IMR-90 (cell line): Measurements from ENCODE around the gene VEGFA. TPM values are rescaled to one million over a fixed set of nuclear protein-coding genes. Genes with fewer than 3 reads are reported as not detected.

Experiments
- ATAC-seq: fragments of 200-7000 bp; cut with Tn5 transposase; 2 replicates; pipeline ENCODE4 v1.9.1; 2020; ENCODE audit warnings: low read depth, mild to moderate bottlenecking, moderate library complexity
- BruUV-seq: library from RNA; stranded (reverse); fragments of 400-500 nt; replicated peaks from 2 replicates; lab custom pipeline; 2021; lab: Mats Ljungman, UMichigan
- CTCF ChIA-PET: fragments of 300-600 bp; formaldehyde crosslinking; extraction: SDS; loops from one replicate; lab custom pipeline; 2021; ENCODE audit warnings: antibody characterized with exemption; lab: Yijun Ruan, JAX
- POLR2A ChIA-PET: fragments of 300-600 bp; sonication (Branson Sonifier 250); formaldehyde crosslinking; loops from one replicate; lab custom pipeline; 2022; ENCODE audit warnings: antibody characterized with exemption; ENCODE audit not compliant: unreplicated experiment; lab: Charles Lee
- DNase-seq: peaks from one replicate; pipeline ENCODE4 v3.0.0; 2013
- H2AFZ ChIP-seq: replicated peaks from 2 replicates; pipeline ENCODE3; 2013; ENCODE audit warnings: low read length, mild to moderate bottlenecking; ENCODE audit not compliant: poor library complexity
- H2AK5ac ChIP-seq: 2 replicates; pipeline ENCODE4 v1.6.1; 2013; ENCODE audit warnings: low read depth, low read length, inconsistent platforms
- H2AK9ac ChIP-seq: replicated peaks from 2 replicates; pipeline ENCODE3; 2013; ENCODE audit warnings: mild to moderate bottlenecking, low read depth, low read length, moderate library complexity; ENCODE audit not compliant: poor library complexity
- H2BK120ac ChIP-seq: 2 replicates; pipeline ENCODE4 v1.6.1; 2013; ENCODE audit warnings: low read depth, low read length, inconsistent platforms
- H2BK15ac ChIP-seq: 3 replicates; pipeline ENCODE4 v1.6.1; 2013; ENCODE audit warnings: low read depth, low read length, inconsistent platforms
- H2BK20ac ChIP-seq: 2 replicates; pipeline ENCODE4 v1.6.1; 2013; ENCODE audit warnings: low read depth, mild to moderate bottlenecking, inconsistent platforms, low read length, moderate library complexity
- H2BK5ac ChIP-seq: 2 replicates; pipeline ENCODE4 v1.6.1; 2013; ENCODE audit warnings: mild to moderate bottlenecking, low read depth, low read length, inconsistent platforms; ENCODE audit not compliant: poor library complexity, severe bottlenecking
- H3K14ac ChIP-seq: replicated peaks from 2 replicates; pipeline ENCODE4 v1.6.1; 2013; ENCODE audit warnings: low read depth, low read length, inconsistent platforms
- H3K18ac ChIP-seq: 2 replicates; pipeline ENCODE4 v1.6.1; 2013; ENCODE audit warnings: low read depth, low read length, control low read depth
- H3K23ac ChIP-seq: 2 replicates; pipeline ENCODE4 v1.6.1; 2013; ENCODE audit warnings: low read depth, low read length, inconsistent platforms
- H3K27ac ChIP-seq: 2 replicates; pipeline ENCODE4 v1.5.1; 2013; ENCODE audit warnings: mild to moderate bottlenecking, control low read depth, low read length; ENCODE audit not compliant: insufficient read depth
- H3K27me3 ChIP-seq: 2 replicates; pipeline ENCODE4 v1.6.1; 2013; ENCODE audit warnings: low read length; ENCODE audit not compliant: control insufficient read depth, insufficient read depth
- H3K36me3 ChIP-seq: 2 replicates; pipeline ENCODE4 v1.6.1; 2013; ENCODE audit warnings: low read length, mixed read lengths; ENCODE audit not compliant: control insufficient read depth, insufficient read depth
- H3K4ac ChIP-seq: 2 replicates; pipeline ENCODE4 v1.6.1; 2013; ENCODE audit warnings: low read depth, low read length, inconsistent platforms
- H3K4me1 ChIP-seq: 2 replicates; pipeline ENCODE4 v1.6.1; 2013; ENCODE audit warnings: low read length, mixed read lengths; ENCODE audit not compliant: control insufficient read depth, insufficient read depth
- H3K4me2 ChIP-seq: 2 replicates; pipeline ENCODE4 v1.6.1; 2013; ENCODE audit warnings: low read depth, mild to moderate bottlenecking, control low read depth, low read length, moderate library complexity
- H3K4me3 ChIP-seq: 2 replicates; pipeline ENCODE4 v1.5.1; 2013; ENCODE audit warnings: low read depth, mild to moderate bottlenecking, control low read depth, low read length, moderate library complexity; ENCODE audit not compliant: insufficient read depth
- H3K56ac ChIP-seq: 2 replicates; pipeline ENCODE4 v1.6.1; 2013; ENCODE audit warnings: low read length, inconsistent platforms; ENCODE audit not compliant: insufficient read depth; ENCODE audit errors: extremely low read depth
- H3K79me1 ChIP-seq, 2 experiments: 2 replicates each; pipeline ENCODE4 v1.6.1; 2013; ENCODE audit warnings: low read length in 2 of 2, inconsistent platforms in 1 of 2, low read depth in 1 of 2
- H3K9ac ChIP-seq: 2 replicates; pipeline ENCODE4 v1.6.1; 2013; ENCODE audit warnings: low read depth, low read length, control low read depth
- H3K9me1 ChIP-seq: 2 replicates; pipeline ENCODE4 v1.6.1; 2013; ENCODE audit warnings: low read length, inconsistent platforms; ENCODE audit not compliant: insufficient read depth
- H3K9me3 ChIP-seq: 2 replicates; pipeline ENCODE4 v1.6.1; 2013; ENCODE audit warnings: low read length; ENCODE audit not compliant: control insufficient read depth, insufficient read depth
- H4K20me1 ChIP-seq: 2 replicates; pipeline ENCODE4 v1.6.1; 2013; ENCODE audit warnings: low read length, inconsistent platforms; ENCODE audit not compliant: insufficient read depth
- H4K5ac ChIP-seq: 2 replicates; pipeline ENCODE4 v1.6.1; 2013; ENCODE audit warnings: mild to moderate bottlenecking, low read depth, low read length, control low read depth
- H4K8ac ChIP-seq, 2 experiments: 2 replicates each; pipeline ENCODE4 v1.6.1; 2013; ENCODE audit warnings: low read depth in 2 of 2, low read length in 2 of 2, control low read depth in 1 of 2, inconsistent platforms in 1 of 2
- H4K91ac ChIP-seq: 2 replicates; pipeline ENCODE4 v1.6.1; 2013; ENCODE audit warnings: low read depth, low read length, inconsistent platforms; ENCODE audit not compliant: insufficient read depth
- CHD1 ChIP-seq: IDR thresholded peaks from 2 replicates; pipeline ENCODE4 v1.6.1; 2012; ENCODE audit warnings: low read depth, low read length, improper control_type of control experiment
- MAFK ChIP-seq: IDR thresholded peaks from 2 replicates; pipeline ENCODE4 v1.6.1; 2012; ENCODE audit warnings: low read depth, low read length, improper control_type of control experiment
- MAZ ChIP-seq: IDR thresholded peaks from 2 replicates; pipeline ENCODE4 v1.6.1; 2012; ENCODE audit warnings: low read depth, mild to moderate bottlenecking, low read length, improper control_type of control experiment, moderate library complexity, borderline replicate concordance
- MXI1 ChIP-seq: IDR thresholded peaks from 2 replicates; pipeline ENCODE4 v1.6.1; 2012; ENCODE audit warnings: low read depth, mild to moderate bottlenecking, low read length, moderate library complexity, borderline replicate concordance
- SMC3 ChIP-seq: fragments of 150-350 bp; IDR thresholded peaks from 2 replicates; pipeline ENCODE4 v1.6.1; 2016; ENCODE audit warnings: low read depth, mild to moderate bottlenecking, antibody characterized with exemption, low read length, moderate library complexity
- WGBS, 2 experiments: methylation state at CpG; one replicate each; pipeline versions ENCODE4 v1.1.5 to v1.1.7; 2013; ENCODE audit warnings: missing lambda C conversion rate in 2 of 2; ENCODE audit not compliant: insufficient read length in 1 of 2; ENCODE audit errors: extremely low coverage in 2 of 2; 5-methylcytosine and 5-hydroxymethylcytosine counted together
- dilution Hi-C: fragments of 300-500 bp; cut with HindIII; formaldehyde crosslinking; loops from one replicate; pipeline ENCODE4 v1.14.3; 2018; ENCODE audit warnings: low sequenced_read_pairs; ENCODE audit not compliant: unreplicated experiment
- in situ Hi-C: fragments of 300-500 bp; cut with MboI; formaldehyde crosslinking; loops from 3 replicates; pipeline ENCODE4 v1.14.3; 2019; ENCODE audit warnings: low sequenced_read_pairs, inconsistent platforms, mixed read lengths
- intact Hi-C: fragments of 100-400 bp; cut with micrococcal nuclease; formaldehyde crosslinking; loops from 2 replicates; pipeline ENCODE4 v1.10.0; 2022
- polyA plus RNA-seq, 3 experiments: library from polyadenylated mRNA; depleted of rRNA; stranded (reverse); fragments of >200 nt; gene quantifications; 2 replicates each; pipeline ENCODE4 v1.2.3, GENCODE V29; 2012; ENCODE audit warnings: low replicate concordance in 1 of 3
- total RNA-seq: library from RNA; depleted of rRNA; stranded (reverse); fragments of >200 nt; gene quantifications from 2 replicates; pipeline ENCODE4 v1.2.3, GENCODE V29; 2012
- TF ChIP-seq, protein P1 (sequence below): fragments of 150-350 bp; IDR thresholded peaks from 2 replicates; pipeline ENCODE4 v1.6.1; 2017; ENCODE audit warnings: mild to moderate bottlenecking, antibody characterized with exemption, low read length, low read depth
- TF ChIP-seq, protein P2 (sequence below): fragments of 150-350 bp; IDR thresholded peaks from 2 replicates; pipeline ENCODE4 v1.6.1; 2016; ENCODE audit warnings: low read depth, mild to moderate bottlenecking, low read length, moderate library complexity, borderline replicate concordance

The VEGFA gene
- total and polyA plus RNA-seq, 2 of the 4 experiments (the other 2 are of a cell fraction) = 190 to 234 TPM

DNA sequence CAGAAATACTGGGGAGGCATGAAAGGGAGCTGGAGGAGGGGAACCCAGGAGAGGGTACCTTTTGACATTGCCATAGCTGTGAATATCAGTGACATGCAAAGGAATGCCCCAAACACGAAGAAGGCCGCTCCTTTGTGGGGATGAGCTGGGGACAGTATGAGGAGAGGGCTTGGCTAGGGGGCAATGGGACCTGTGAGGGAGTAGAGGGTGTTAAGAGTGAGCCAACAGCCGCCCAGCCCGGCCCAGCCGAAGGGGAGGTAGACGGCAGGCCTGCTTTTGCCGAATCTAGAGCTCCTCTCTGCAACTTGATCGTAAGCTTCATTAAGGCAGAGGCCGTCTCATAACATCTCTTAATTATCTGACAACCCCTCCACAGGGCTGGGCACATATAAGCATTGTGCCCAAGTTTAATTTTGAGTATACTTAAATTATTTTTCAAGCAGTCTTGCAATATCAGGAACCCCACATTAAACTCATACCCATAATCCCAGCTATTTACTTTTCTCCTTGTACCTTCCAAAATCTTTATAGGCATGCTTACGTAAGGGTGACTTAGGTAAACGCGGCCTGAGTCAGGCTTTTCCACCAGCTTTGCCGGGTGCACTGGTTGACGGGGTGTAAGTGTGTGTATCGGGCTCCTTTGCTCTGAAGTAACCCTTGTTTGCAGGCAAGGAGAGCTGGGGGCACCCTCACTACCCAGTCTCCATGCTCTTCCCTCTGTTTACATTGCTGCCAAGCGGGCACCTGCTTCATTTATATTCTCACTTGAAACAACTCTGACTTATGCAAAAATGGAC lies 24.9 kb upstream of the VEGFA start:
- ATAC-seq = no peak
- Histone ChIP-seq H3K79me1 (no peaks in the 10 kb centered on the region), H3K9ac (no peak overlapping the region), H4K20me1 (no peaks in the 10 kb centered on the region), H4K8ac (no peak overlapping the region), H3K23ac (no peak overlapping the region), H3K14ac (no peak overlapping the region), H3K4me3 (no peak overlapping the region), H3K9me1 (no peaks in the 10 kb centered on the region), H2BK20ac (no peak overlapping the region), H2AK5ac (no peak overlapping the region), H3K9me3 (no peaks in the 10 kb centered on the region), H2BK120ac (no peak overlapping the region), H3K4me1 (peaks cover 2% of the 10 kb centered on the region; the same call in 1 of the 2 replicates), H3K4ac (no peak overlapping the region), H3K18ac (no peak overlapping the region), H3K27me3 (peaks cover 47% of the 10 kb centered on the region), H4K91ac (no peak overlapping the region), H4K5ac (no peak overlapping the region), H2BK5ac (no peak overlapping the region), H3K27ac (no peak overlapping the region), H2BK15ac (no peak overlapping the region), H2AK9ac (no peak overlapping the region), H3K56ac (no peak overlapping the region), H3K4me2 (no peak overlapping the region), H2AFZ (no peak overlapping the region), H3K36me3 (no peaks in the 10 kb centered on the region)
- intact Hi-C loops = no loop called here
- no peak for DNase-seq
- TF ChIP-seq MAZ = no peak
- no peak for TF ChIP-seq CHD1
- TF ChIP-seq, protein P1, sequence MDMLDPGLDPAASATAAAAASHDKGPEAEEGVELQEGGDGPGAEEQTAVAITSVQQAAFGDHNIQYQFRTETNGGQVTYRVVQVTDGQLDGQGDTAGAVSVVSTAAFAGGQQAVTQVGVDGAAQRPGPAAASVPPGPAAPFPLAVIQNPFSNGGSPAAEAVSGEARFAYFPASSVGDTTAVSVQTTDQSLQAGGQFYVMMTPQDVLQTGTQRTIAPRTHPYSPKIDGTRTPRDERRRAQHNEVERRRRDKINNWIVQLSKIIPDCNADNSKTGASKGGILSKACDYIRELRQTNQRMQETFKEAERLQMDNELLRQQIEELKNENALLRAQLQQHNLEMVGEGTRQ = no peak
- TF ChIP-seq SMC3 = no peak
- no peak for TF ChIP-seq MAFK
- no peak for TF ChIP-seq MXI1
- TF ChIP-seq, protein P2, sequence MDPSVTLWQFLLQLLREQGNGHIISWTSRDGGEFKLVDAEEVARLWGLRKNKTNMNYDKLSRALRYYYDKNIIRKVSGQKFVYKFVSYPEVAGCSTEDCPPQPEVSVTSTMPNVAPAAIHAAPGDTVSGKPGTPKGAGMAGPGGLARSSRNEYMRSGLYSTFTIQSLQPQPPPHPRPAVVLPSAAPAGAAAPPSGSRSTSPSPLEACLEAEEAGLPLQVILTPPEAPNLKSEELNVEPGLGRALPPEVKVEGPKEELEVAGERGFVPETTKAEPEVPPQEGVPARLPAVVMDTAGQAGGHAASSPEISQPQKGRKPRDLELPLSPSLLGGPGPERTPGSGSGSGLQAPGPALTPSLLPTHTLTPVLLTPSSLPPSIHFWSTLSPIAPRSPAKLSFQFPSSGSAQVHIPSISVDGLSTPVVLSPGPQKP = no peak
- POLR2A ChIA-PET = no interaction called here
- no CpG with 5 or more reads among the region's 16 CpGs for WGBS, 2 experiments
- dilution Hi-C loops = no loop called here
- CTCF ChIA-PET = interaction anchor here (1.4 kb wide), 1 partner anchor 24 kb away, joined by 3 read pairs; no protein-coding TSS in a partner anchor
- in situ Hi-C loops = no loop called here
- no TSS peak for BruUV-seq
